AML-193 (cell line): ENCODE measurements around the gene ORAI3.

Experiments
- DNase-seq, 2 experiments: peaks; one replicate each; lab custom pipeline; 2025; lab: John Stamatoyannopoulos, UW

Gene ORAI3

DNA sequence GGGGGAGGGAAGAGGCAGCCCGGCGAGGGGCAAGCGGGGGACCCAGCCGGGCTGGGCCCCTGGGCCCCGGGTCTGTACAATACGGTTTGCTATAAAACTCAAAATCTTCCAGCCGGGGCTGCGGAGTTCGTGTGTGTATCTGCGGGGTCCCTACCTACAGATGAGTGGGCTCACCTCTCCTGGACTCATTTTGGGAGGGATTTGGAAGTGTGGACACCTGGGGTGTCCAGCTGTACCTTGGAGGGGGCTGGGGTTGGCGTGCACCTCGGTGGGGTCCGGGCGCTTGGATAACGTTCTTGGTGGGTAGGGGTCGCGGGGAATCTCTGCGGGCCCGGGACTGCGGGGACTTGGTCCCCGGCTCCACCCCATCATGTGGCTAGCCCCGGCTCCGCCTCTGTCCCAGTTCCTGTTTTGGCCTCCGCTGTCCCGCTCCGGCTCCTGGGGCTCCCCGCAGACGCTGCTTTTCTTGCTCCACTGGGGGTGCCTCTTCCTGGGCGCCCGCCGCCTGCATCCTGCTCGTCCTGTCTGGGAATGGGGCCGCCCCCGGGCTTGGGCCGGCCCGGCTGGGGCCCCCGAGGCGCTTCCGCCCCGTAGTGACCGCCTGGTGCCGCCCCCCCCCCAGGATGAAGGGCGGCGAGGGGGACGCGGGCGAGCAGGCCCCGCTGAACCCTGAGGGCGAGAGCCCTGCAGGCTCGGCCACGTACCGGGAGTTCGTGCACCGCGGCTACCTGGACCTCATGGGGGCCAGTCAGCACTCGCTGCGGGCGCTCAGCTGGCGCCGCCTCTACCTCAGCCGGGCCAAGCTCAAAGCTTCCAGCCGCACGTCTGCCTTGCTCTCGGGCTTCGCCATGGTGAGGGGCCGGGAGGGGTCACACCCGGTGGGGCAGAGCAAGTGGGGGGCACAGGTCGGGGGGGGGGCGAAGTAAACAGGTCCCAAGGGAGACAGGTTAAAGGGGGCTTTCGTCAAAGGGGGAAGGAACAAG is at the start of gene ORAI3:
Gene ORAI3 (plus strand): TSS at position 402 of the 983 bp plus-strand sequence. CDS start 222 bp downstream, at position 624.
- DNase-seq, result peak; percentile 76 to 80

DNA sequence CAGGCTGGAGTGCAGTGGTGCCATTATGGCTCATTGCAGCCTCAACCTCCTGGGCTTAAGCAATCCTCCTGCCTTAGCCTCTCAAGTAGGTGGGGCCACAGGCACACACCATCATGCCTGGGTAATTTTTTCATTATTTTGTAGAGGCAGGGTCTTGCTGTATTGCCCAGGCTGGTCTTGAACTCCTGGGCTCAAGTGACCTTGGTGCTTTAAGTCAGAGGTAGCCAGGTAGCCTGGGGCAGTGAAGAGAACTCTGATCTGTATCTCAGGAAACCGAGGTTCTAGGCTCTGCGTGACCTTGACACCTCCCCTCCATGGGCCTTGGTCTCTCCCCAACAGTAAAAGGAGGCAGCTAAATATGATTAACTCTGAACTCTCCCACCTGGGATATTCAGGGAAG is 49.1 kb upstream of the ORAI3 start:
- DNase-seq, result no peak

DNA sequence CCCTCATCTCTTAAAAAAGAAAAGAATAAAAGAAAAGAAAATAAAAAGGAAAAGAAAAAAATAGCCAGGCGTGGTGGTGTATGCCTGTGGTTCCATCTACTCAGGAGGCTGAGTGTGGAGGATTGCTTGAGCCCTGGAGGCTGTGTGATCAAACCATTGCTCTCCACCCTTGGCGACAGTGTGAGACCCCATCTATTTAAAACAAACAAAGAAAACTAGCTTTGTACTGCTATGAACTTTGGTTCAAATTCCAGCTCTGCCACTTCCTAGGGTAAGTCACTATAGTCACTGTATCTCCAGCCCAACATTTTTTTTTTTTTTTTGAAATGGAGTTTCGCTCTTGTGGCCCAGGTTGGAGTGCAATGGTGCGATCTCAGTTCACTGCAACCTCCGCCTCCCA is 48.3 kb upstream of the ORAI3 start:
- no peak for DNase-seq

DNA sequence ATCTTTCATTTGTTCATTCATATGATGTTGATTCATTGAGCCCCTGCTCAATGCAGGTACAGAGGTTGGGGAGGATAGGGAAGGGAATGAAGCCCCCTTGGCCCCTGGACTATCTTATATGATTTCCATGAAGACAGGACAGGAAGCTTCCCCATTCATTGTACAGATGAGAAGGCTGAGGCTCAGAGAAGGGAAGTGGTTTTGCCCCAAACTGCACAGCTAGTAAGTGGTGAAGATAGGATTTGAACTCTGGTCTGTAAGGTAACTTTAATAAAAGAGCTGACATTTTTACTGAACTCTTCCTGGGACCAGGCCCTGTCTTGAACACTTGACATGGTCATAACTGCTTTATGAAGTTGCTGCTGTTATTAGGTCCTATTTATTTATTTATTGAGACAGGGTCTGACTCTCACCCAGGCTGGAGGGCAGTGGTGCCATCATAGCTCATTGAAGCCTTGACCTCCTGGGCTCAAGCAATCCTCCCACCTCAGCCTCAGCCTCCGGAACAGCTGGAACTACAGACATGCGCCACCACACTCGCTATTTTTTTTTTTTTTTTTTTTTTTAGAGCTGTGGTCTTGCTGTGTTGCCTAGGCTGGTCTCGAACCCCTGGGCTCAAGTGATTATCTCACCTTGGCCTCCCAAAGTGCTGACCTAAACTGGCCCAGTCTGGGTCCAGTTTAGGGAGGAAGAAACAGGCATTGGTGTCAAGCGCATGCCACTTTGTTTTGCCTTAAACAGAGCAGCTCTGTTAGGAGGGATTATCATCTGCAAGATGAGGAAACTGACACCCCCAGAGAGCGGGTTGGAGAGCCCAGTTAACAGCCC is 47.5 kb upstream of the ORAI3 start:
- DNase-seq, result peak; percentile 16 to 22

DNA sequence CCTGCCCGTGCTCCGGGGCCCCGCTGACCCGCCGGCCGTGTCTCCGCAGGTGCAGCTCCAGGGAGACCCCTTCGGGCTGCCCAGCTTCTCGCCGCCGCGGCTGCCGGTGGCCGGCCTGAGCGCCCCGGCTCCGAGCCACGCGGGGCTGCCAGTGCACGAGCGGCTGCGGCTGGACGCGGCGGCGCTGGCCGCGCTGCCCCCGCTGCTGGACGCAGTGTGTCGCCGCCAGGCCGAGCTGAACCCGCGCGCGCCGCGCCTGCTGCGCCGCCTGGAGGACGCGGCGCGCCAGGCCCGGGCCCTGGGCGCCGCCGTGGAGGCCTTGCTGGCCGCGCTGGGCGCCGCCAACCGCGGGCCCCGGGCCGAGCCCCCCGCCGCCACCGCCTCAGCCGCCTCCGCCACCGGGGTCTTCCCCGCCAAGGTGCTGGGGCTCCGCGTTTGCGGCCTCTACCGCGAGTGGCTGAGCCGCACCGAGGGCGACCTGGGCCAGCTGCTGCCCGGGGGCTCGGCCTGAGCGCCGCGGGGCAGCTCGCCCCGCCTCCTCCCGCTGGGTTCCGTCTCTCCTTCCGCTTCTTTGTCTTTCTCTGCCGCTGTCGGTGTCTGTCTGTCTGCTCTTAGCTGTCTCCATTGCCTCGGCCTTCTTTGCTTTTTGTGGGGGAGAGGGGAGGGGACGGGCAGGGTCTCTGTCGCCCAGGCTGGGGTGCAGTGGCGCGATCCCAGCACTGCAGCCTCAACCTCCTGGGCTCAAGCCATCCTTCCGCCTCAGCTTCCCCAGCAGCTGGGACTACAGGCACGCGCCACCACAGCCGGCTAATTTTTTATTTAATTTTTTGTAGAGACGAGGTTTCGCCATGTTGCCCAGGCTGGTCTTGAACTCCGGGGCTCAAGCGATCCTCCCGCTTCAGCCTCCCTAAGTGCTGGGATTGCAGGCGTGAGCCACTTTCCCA is 46.6 kb upstream of the ORAI3 start:
- DNase-seq, result peak; percentile 45 to 61

DNA sequence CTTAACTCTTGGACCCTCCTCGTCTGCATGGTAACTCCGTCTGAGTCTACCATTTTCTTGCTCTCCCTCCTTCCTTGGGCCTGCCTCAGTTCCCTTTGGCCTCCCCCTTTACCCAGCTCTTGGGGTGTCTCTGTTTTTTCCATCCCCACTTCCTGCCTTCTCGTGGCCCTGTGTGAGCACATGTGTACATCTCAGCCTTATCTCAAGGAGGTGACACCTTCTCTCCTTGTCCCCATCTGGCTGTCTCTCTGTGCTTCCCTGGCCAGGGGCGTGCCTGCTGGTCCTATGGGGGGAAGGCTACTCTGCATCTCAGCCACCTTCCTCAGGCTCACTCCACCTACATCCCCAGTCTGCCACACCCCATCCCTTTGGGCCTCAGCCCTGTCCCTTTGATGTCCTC is 45.9 kb upstream of the ORAI3 start:
- DNase-seq, result no peak

DNA sequence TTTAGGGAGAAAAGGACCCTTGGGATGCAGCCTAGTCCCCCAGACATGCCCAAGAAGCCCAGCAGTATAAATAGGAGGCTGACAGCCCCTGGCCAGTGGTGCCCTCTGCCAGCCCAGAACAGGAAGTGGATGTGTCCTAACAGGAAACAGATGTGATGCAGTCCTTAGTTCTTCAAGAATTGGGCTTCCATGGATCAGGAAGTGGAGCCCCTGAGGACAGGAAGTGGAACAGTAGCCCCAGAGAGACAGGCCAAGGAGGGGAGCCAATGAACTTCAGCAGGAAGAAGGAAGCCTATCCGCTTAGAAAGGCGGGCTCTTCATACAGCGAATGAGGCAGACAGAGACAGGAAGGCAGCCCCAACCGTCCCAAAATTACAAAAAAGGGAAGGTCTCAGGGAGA is 45.3 kb upstream of the ORAI3 start:
- DNase-seq, result peak; percentile 97 to 99

DNA sequence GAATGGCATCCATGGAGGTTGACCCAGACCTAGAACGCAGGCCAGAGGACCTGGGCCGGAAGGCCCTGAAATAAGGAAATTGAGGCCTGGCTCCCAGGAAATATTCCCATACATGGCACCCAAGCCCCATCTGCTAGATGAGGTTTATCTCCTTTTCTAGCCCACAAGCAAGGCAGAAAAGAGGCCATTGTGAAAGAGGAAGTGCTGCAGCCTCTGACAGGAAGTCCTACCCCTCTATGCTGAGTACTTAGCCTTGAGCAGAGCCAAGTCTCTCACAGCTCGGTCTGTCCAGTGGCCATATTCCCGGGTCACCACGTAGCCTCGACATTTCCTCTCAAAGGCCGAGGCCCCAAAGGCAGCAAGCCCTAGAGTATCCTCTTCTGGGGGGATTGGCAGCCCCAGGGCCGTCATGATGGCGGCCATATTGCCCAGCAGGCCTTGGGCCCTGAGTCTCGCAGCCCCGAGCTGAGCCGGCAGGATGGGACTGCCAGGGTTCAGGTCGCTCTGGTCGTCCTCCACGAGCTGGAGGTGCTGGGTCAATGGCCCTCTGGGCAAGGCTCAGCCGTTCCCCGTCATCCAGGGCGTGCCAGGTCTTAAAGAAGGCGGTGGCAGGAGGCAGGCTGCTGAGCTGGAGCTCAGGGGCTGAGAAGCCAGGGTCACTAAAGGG is 44.6 kb upstream of the ORAI3 start:
- peak; percentile 82 to 86 for DNase-seq

DNA sequence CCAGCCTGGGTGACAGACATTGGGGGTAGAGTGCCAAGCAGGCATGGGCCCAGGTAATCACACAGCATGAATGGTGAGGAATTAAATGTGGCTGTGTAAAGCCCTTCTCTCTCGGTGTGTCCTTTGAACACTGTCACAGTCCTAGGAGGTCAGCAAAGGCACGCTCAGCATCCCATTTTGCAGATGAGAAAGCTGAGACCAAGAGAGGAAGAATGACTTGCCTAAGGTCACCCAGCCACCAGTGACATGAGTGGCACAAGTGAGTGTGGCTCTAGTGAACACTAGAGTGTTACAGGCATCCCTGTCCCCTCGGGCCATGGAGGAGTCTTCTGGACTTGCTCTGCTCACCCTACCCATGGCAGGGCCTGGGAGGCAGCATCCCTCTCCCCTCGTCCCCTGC is 41.8 kb upstream of the ORAI3 start:
- DNase-seq, result no peak

DNA sequence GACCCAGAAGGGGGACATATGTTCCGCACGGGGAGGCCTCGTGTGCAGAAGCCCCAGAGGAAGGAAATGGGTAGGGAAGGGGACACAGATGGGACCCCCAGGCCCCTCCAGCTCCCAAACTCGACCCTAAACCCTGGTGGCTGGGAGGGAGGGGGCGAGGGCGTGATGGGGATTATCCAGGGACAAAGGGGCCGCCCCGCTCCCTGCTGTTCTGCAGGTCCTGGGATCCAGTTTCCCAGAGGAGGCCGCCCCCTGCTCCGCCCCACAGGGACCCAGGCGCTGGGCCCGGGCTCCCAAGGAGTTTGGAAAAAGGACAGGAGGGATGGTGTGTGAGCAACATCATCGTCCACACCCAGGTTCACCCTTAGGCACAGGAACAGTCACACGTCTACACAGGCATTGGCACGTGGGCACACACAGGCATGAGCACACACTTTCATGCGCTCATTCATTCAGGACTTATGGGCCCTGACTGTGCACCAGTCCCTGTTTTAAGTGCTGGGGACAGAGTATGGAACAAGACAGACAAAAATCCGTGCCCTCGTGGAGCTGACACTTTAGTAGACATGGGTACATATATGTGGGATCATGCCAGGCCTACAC is 38.3 kb upstream of the ORAI3 start:
- no peak for DNase-seq

DNA sequence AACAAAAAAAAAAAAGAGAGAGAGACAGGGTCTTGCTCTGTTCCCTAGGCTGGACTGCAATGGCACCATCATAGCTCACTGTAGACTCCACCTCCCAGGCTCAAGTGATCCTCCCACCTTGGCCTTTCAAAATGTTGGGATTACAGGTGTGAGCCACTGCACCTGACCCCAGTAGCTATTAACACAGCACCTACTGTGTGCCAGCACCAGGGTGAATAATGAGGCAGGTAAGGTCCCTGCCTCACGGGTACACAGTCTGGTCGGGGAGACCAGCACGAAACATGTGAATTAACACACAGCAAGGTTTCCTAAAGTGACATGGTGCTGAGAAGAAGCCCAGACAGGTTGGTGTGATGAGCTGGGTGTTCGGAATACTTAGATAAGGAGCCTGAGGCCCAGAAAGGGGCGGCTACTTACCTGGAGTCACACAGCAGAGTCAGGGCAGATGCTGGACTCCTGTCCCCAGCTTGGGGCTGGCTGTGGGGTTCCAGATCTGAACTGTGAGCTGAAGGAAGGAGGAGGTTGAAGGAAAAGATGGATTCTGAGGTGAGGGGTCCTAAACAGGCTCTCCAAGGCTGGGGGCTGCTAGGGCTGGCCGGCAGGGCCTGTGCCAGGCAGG is 36.0 kb upstream of the ORAI3 start:
- no peak for DNase-seq

DNA sequence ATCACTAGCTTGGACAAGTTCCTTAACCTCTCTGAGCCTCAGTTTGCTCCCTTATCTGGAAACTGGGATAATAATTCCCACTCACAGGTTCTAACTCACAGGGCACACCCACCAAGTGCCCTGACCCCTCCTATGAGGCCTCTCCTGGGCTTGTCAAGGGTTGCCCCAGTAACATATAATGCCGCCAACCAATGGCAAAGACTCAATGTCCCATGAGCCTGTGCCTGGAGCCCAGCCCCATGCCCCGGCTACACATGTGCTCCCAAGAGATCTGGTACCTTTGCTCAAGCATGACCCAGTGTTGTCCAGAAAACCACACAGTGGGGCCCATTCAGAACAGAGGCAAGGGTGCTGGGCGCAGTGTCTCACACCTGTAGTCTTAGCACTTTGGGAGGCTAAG is 34.0 kb upstream of the ORAI3 start:
- DNase-seq, result no peak

DNA sequence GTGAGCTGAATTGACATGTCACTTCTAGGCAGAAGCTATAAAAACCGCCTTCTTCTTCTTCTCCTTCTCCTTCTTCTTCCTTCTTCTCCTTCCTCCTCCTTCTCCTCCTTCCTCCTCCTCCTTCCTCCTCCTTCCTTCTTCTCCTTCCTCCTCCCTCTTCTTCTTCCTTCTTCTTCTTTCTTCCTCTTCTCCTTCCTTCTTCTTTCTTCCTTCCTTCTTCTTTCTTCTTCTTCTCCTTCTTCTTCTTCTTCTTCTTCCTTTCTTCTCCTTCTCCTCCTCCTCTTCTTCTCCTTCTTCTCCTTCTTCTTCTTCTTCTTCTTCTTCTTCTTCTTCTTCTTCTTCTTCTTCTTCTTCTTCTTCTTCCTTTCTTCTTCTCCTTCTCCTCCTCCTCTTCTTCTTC is 30.3 kb upstream of the ORAI3 start:
- DNase-seq, result no peak

DNA sequence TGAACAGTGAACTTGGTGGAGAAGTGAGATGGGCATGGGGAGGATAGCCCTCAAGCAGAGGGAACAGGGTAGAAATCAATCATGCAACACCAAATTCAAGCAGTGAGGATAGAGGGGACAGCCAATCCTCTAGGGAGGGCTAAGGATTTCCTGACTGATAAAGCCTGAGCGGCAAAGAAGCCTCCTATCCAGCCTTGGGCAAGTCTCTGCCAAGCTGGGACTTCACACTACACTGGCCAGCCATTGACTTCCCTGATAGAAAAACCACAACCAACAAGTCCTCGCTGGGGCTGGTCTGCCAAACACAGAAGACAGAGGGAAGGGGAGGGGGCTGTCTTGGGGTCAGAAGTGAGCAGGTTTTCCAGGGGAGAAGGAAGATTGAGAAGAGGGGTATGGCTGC is 28.0 kb upstream of the ORAI3 start:
- DNase-seq, result no peak

DNA sequence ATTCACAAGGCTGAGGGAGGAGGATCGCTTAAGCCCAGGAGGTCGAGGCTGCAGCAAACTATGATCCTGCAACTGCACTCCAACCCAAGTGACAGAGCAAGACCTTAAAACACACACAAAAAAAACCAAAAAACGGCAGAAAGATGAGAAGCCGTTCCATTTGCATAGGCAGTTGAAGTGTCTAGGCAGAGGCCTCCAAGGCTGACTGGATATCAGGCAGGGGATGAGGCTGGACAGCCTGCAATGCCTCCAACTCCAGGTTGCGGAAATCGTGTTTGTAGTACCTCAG is 27.5 kb upstream of the ORAI3 start:
- DNase-seq, result no peak

DNA sequence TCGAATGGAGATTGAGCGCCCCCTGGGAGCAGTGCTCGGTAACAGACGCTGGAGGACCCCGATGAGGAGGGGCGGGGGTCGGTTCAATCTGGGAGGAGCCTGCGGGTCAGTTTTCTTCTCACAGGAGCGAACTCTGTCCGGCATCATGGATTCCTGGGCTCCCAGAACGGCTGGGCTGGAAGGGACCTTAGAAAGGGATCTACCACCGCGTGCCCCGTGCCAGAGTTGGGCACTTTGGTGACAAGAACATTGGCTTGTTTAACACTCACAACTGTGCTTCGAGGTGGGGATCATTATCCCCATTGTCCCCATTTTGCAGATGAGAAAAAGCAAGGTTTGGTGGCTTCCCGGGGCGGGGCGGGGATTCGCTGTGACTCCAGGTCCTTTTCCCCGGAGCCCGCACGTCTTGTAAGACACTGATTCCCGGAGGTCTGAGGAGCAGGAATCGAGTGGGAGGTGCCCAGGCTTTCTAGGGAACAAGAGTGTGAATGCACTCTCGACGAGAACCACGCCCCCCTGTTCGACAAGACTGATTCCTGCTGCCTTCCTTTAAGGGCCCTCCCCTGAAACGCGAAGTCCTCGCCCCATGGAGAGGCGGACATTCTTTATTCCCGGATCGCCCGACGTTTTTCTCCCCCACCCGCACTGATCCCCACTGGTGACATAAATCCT is 27.0 kb upstream of the ORAI3 start:
- DNase-seq, result peak; percentile 79 to 83

DNA sequence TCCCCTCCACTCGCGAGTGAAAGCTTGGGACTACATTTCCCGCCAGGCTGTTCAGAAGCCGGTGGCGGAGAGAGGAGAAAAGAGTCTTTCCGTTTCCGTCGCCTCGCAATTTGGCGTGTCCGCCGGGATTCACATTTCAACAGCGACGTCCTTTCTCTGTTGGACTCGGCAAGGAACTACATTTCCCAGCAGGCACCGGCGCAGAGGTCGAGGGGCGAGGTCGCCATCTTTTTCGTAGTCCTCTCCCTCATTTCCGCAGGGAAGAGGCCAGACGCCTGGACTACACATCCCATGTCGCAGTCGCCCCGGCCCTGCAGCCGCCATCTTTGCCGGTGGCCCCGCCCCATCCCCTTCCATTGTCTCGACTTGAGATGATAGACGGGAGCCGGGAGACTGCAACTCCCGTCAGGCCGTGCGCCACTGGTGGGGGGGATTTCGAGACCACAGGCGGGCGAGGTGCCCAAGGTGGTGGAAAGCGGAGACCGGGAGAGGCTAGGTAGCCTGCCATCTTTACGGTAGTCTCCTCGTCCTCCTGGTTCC is 26.4 kb upstream of the ORAI3 start:
- DNase-seq, result peak; percentile 96 to 97

DNA sequence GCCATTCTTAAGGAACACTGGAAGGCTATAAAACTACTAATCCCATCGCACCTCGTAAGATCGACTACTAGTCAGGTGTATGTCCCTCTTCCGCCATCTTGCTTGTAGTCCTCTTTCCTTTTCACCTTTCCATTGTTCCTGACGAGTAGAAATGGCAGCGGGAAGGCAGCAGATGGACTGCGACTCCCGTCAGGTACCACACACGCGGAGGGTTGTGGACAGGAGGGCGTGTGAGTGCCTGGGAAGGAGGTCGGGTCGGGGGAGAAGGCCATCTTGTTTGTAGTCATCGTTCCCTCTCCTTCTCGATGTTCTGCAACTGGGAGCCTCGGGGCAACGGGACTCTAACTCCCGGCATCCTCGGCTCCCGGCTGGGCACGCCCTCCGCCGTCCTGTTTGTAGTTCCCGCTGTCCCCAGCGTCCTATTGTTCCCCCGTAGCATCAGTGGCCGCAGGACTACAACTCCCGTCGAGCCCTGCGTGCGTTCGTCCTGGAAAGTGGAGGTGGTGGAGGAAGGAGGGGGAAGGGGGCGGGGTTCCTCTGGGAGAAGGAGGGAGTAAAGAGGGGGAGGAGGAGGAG is 25.8 kb upstream of the ORAI3 start:
- DNase-seq, result peak; percentile 98

DNA sequence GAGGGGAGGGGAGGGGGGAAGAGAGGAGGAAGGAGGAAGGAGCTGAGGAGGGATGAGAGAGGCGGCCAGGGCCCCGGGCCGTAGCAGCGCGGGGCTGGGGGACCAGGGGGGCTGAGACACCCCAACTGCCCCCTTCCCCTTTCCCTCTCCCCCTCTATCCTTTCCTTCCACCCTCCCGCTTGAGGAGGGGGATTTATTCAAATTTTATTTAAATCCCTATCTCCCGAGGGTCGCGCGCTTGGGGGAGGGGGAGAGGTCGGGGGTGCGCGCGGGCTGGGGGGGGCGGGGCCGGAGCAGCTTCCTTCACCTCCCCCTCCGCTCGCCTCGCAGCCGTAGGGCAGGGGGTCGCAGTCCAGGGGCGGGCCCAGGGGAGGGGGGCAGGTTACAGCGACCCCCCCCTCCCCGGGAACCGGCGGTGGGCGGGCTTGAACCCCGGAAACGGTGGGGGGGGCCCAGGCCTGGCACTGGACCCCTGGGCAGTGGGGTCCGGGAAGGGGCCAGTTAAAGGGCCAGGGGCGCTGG is 25.3 kb upstream of the ORAI3 start, which contains the start of gene FBXL19:
Gene FBXL19 (plus strand): TSS at position 19 of the 522 bp plus-strand sequence. CDS start 2,183 bp downstream, outside the sequence.
- no peak for DNase-seq
